ENCODE results near the gene CENPX. TPM values are rescaled to one million over a fixed set of nuclear protein-coding genes. Genes with fewer than 3 reads are reported as not detected.

CENPX gene
- total and polyA plus RNA-seq, 2 of the 13 experiments (the other 11 are each of a cell fraction or from before 2014, with no cell fraction given): 92.7 to 170 TPM

- no peak for TF ChIP-seq ZNF318 (CRISPR knock-in tag; IDR thresholded peaks at IDR 0.05)
- TF ChIP-seq E2F2 (CRISPR knock-in tag; IDR thresholded peaks at IDR 0.05; ENCODE audit: borderline replicate concordance): peak; percentile 64; the same call in 1 of the 2 replicates
- no peak for TF ChIP-seq ZNF597 (CRISPR knock-in tag; IDR thresholded peaks at IDR 0.05)
- TF ChIP-seq ZNF552 (CRISPR knock-in tag; IDR thresholded peaks at IDR 0.05; ENCODE audit: borderline replicate concordance): peak; percentile 94
- TF ChIP-seq ZNF772 (CRISPR knock-in tag; IDR thresholded peaks at IDR 0.05): peak; percentile 19; the same call in 1 of the 2 replicates
- no peak for TF ChIP-seq CC2D1A (CRISPR knock-in tag; IDR thresholded peaks at IDR 0.05)
- no peak; the same call in 1 of the 2 replicates for TF ChIP-seq ETS1 (CRISPR knock-in tag; IDR thresholded peaks at IDR 0.05)
- no peak for TF ChIP-seq ATAD3A (CRISPR knock-in tag; IDR thresholded peaks at IDR 0.05)
- TF ChIP-seq ZNF34 (CRISPR knock-in tag; IDR thresholded peaks at IDR 0.05; ENCODE audit: borderline replicate concordance): no peak; the same call in 1 of the 2 replicates
- TF ChIP-seq TFDP1 (CRISPR knock-in tag; IDR thresholded peaks at IDR 0.05; ENCODE audit: borderline replicate concordance): peak; percentile 83
- 0 out of 2 replicates have a peak, but pooled peaks have one; percentile 27 for TF ChIP-seq ZNF33B (CRISPR knock-in tag; IDR thresholded peaks at IDR 0.05)
- TF ChIP-seq NFE2L2 (IDR thresholded peaks at IDR 0.05; ENCODE audit: low read length): no peak
- TF ChIP-seq IRF9 (CRISPR knock-in tag; IDR thresholded peaks at IDR 0.05; ENCODE audit: borderline replicate concordance): no peak; the same call in none of the 2 replicates
- no peak for TF ChIP-seq MAFF (IDR thresholded peaks at IDR 0.05; ENCODE audit: low read depth, low read length)
Measured at GRCh38 chr17:82000803-82001570, 21.7 kb downstream of the CENPX start (continued).

All from HepG2 (cell line).